Renal cortical epithelial cell (primary cell): ENCODE results near the gene MCC. TPM values are rescaled to one million over a fixed set of nuclear protein-coding genes. Genes with fewer than 3 reads are reported as not detected.

ENCODE experiments used
- DNase-seq: peaks from one replicate; pipeline ENCODE4 v3.0.0-alpha.2; 2011; ENCODE audit warnings: low read depth
- total RNA-seq: library from RNA; depleted of rRNA; stranded (reverse); fragments of >200 nt; gene quantifications from 2 replicates; pipeline ENCODE4 v1.2.3, GENCODE V29; 2014

The MCC gene
- total RNA-seq, 1 donor from 2014 or later = 42.9 TPM

- DNase-seq = no peak
These were observed 509.4 kb downstream of the MCC start for GRCh38 chr5:112978836-112979235.

- no peak for DNase-seq
These were observed 510.8 kb downstream of the MCC start for GRCh38 chr5:112977440-112977861.

- peak; percentile 100 for DNase-seq
These were observed 511.6 kb downstream of the MCC start, which contains the start of gene DCP2 for GRCh38 chr5:112976432-112977309. TSS of gene DCP2 (plus strand) at chr5:112976798. CDS start at chr5:112976934, 136 bp downstream.

- DNase-seq = no peak
These were observed 512.4 kb downstream of the MCC start for GRCh38 chr5:112975721-112976431.

- no peak for DNase-seq
These were observed 513.4 kb downstream of the MCC start for GRCh38 chr5:112974901-112975300.

GRCh38 chr5:112973904-112974303 is 514.3 kb downstream of the MCC start:
- DNase-seq = no peak

- DNase-seq = peak; percentile 96
These were observed 515.2 kb downstream of the MCC start for GRCh38 chr5:112973036-112973435.

Other genes starting within 250 kb of the MCC start
- 0.55 TPM in 1 of 2 replicates, not detected in the other for gene TSSK1B, start 53.5 kb downstream of the MCC start, total RNA-seq
- 20.1 and 37.7 TPM in 2 replicates for gene YTHDC2, start 25.2 kb upstream of the MCC start, total RNA-seq